ENCODE measurements around the gene EXOC4.
"Not testable (repeated sequence)": the region's sequence is repeated elsewhere in the genome, so short reads cannot be mapped to it uniquely, and the experiment has no call there.

- TF ChIP-seq POLR2AphosphoS5, CTCF (IDR thresholded peaks at IDR 0.05): not testable (repeated sequence)
Observed at GRCh38 chr7:133213772-133214171, 39.1 kb upstream of the EXOC4 start.
